HCT116 (cell line): Measurements from ENCODE around the gene CLPTM1L. TPM values are rescaled to one million over a fixed set of nuclear protein-coding genes. Genes with fewer than 3 reads are reported as not detected.

Source experiments
- ATAC-seq: fragments of 200-7000 bp; cut with Tn5 transposase; 2 replicates; pipeline ENCODE4 v1.9.1; 2020; ENCODE audit warnings: mild to moderate bottlenecking, moderate library complexity
- BruUV-seq: library from RNA; stranded (reverse); fragments of 400-500 nt; replicated peaks from 2 replicates; lab custom pipeline; 2021; lab: Mats Ljungman, UMichigan
- CTCF ChIA-PET: fragments of 300-600 bp; sonication (Branson Sonifier 250); formaldehyde crosslinking; loops from one replicate; lab custom pipeline; 2021; ENCODE audit warnings: antibody characterized with exemption; lab: Charles Lee
- POLR2A ChIA-PET: fragments of 300-600, 350-600 bp; sonication (Branson Sonifier 250); formaldehyde crosslinking; loops from one replicate; lab custom pipeline; 2021; ENCODE audit warnings: antibody characterized with exemption; lab: Charles Lee
- RAD21 ChIA-PET, 2 experiments: fragments of 300-600 bp; sonication (Branson Sonifier 250); formaldehyde crosslinking; loops; one replicate each; lab custom pipeline; 2023; ENCODE audit warnings: low total read pairs in 2 of 2; ENCODE audit not compliant: uncharacterized antibody in 2 of 2, unreplicated experiment in 2 of 2, low non-redundant PET in 1 of 2; lab: Charles Lee
- DNase-seq: peaks from one replicate; pipeline ENCODE4 v3.0.0-alpha.2; 2010; ENCODE audit warnings: low read depth, low spot score
- H2AFZ ChIP-seq: fragments of 200-600 bp; shearing (Covaris generic), sonication (generic); 2 replicates; pipeline ENCODE4 v1.6.1; 2017; ENCODE audit warnings: low read depth, mixed run types, mixed read lengths, antibody characterized with exemption, low read length; ENCODE audit not compliant: poor library complexity, severe bottlenecking
- H3K27ac ChIP-seq: 2 replicates; pipeline ENCODE4 v1.5.1; 2012; ENCODE audit warnings: low read depth, low read length
- H3K27me3 ChIP-seq: fragments of 200-600 bp; sonication (generic); 2 replicates; pipeline ENCODE4 v1.6.1; 2016; ENCODE audit warnings: mixed run types, low read length, mixed read lengths; ENCODE audit not compliant: insufficient read depth
- H3K36me3 ChIP-seq, 2 experiments: fragments of 200-500 bp in 1 of 2; fragments of 200-600 bp in 1 of 2; sonication (Bioruptor generic) in 1 of 2; sonication (generic) in 1 of 2; 2 replicates each; pipeline versions ENCODE4 v1.5.1 to v1.6.1; 2014 to 2016; ENCODE audit warnings: low read length in 2 of 2, inconsistent platforms in 1 of 2, mixed read lengths in 1 of 2, mixed run types in 1 of 2; ENCODE audit not compliant: insufficient read depth in 2 of 2, control insufficient read depth in 1 of 2
- H3K4me1 ChIP-seq, 2 experiments: fragments of 200-600 bp in 1 of 2; sonication (generic) in 1 of 2; 2 replicates each; pipeline versions ENCODE4 v1.5.1 to v1.6.1; 2012 to 2017; ENCODE audit warnings: low read length in 2 of 2, inconsistent platforms in 1 of 2, mild to moderate bottlenecking in 1 of 2, mixed read lengths in 1 of 2, mixed run types in 1 of 2, moderate library complexity in 1 of 2; ENCODE audit not compliant: insufficient read depth in 2 of 2, control insufficient read depth in 1 of 2
- H3K4me2 ChIP-seq: fragments of 200-600 bp; sonication (generic); 2 replicates; pipeline ENCODE4 v1.6.1; 2017; ENCODE audit warnings: mixed run types, low read length, mixed read lengths
- H3K4me3 ChIP-seq, 2 experiments: fragments of 200-600 bp in 1 of 2; sonication (generic) in 1 of 2; replicated peaks in 1 of 2; 2 replicates each; pipeline ENCODE4 v1.5.1; 2011 to 2016; ENCODE audit warnings: low read length in 2 of 2, control low read depth in 1 of 2, low read depth in 1 of 2, mild to moderate bottlenecking in 1 of 2, mixed read lengths in 1 of 2, mixed run types in 1 of 2
- H3K79me2 ChIP-seq: fragments of 200-600 bp; sonication (generic); 2 replicates; pipeline ENCODE4 v1.6.1; 2017; ENCODE audit warnings: mild to moderate bottlenecking, mixed run types, low read length, moderate library complexity, mixed read lengths; ENCODE audit not compliant: insufficient read depth
- H3K9ac ChIP-seq: fragments of 200-600 bp; sonication (generic); 2 replicates; pipeline ENCODE4 v1.6.1; 2016; ENCODE audit warnings: low read length, mixed read lengths
- H3K9me2 ChIP-seq: fragments of 200-600 bp; sonication (generic), shearing (Covaris generic); 2 replicates; pipeline ENCODE4 v1.6.1; 2017; ENCODE audit warnings: mixed run types, mild to moderate bottlenecking, moderate library complexity; ENCODE audit not compliant: insufficient read depth
- H3K9me3 ChIP-seq, 2 experiments: fragments of 200-500 bp in 1 of 2; fragments of 200-600 bp in 1 of 2; sonication (Bioruptor generic) in 1 of 2; sonication (generic) in 1 of 2; 2 replicates each; pipeline ENCODE4 v1.6.1; 2014 to 2017; ENCODE audit warnings: low read length in 2 of 2, mixed read lengths in 2 of 2, inconsistent platforms in 1 of 2, low read depth in 1 of 2, mild to moderate bottlenecking in 1 of 2, mixed run types in 1 of 2, moderate library complexity in 1 of 2; ENCODE audit not compliant: control insufficient read depth in 1 of 2, insufficient read depth in 1 of 2
- H4K20me1 ChIP-seq: fragments of 200-600 bp; sonication (generic), shearing (Covaris generic); 2 replicates; pipeline ENCODE4 v1.6.1; 2017; ENCODE audit warnings: mixed run types, mild to moderate bottlenecking, moderate library complexity; ENCODE audit not compliant: insufficient read depth
- CBX3 ChIP-seq: IDR thresholded peaks from 2 replicates; pipeline ENCODE4 v1.6.1; 2012; ENCODE audit warnings: low read depth
- EGR1 ChIP-seq: IDR thresholded peaks from 2 replicates; pipeline ENCODE4 v1.6.1; 2012; ENCODE audit warnings: low read depth
- JUND ChIP-seq: IDR thresholded peaks from 2 replicates; pipeline ENCODE4 v1.6.1; 2012
- POLR2A ChIP-seq: IDR thresholded peaks from 2 replicates; pipeline ENCODE4 v1.7.0; 2011; ENCODE audit warnings: borderline replicate concordance; ENCODE audit not compliant: insufficient read depth, insufficient read length; ENCODE audit errors: extremely low read depth
- REST ChIP-seq: IDR thresholded peaks from 2 replicates; pipeline ENCODE4 v1.6.1; 2012; ENCODE audit warnings: low read depth
- SIN3A ChIP-seq: IDR thresholded peaks from 2 replicates; pipeline ENCODE4 v1.6.1; 2012; ENCODE audit warnings: low read depth
- SRF ChIP-seq: IDR thresholded peaks from 2 replicates; pipeline ENCODE4 v1.6.1; 2012; ENCODE audit warnings: low read depth
- YY1 ChIP-seq: IDR thresholded peaks from 2 replicates; pipeline ENCODE4 v1.6.1; 2011; ENCODE audit warnings: low read length, low read depth, moderate library complexity, mild to moderate bottlenecking; ENCODE audit not compliant: insufficient replicate concordance; ENCODE audit errors: extremely low read depth
- ZFX ChIP-seq: fragments of 450-650 bp; IDR thresholded peaks from 2 replicates; pipeline ENCODE4 v1.6.1; 2017
- intact Hi-C: fragments of 100-400 bp; cut with micrococcal nuclease; formaldehyde crosslinking; loops from 2 replicates; pipeline ENCODE4 v1.10.0; 2022
- total RNA-seq: library from RNA; stranded (reverse); gene quantifications from one replicate; pipeline ENCODE4 v1.2.1, GENCODE V29; 2021; ENCODE audit not compliant: unreplicated experiment
- TF ChIP-seq, protein P1 (sequence below), 3 experiments: fragments of 200-600 bp in 1 of 3; sonication (generic) in 1 of 3; IDR thresholded peaks in 2 of 3; conservative IDR thresholded peaks in 1 of 3; 2 replicates each; pipeline ENCODE4 v1.5.1; 2012 to 2017; ENCODE audit warnings: low read depth in 2 of 3, low read length in 2 of 3, antibody characterized with exemption in 1 of 3, borderline replicate concordance in 1 of 3, control low read depth in 1 of 3, mild to moderate bottlenecking in 1 of 3, mixed read lengths in 1 of 3, mixed run types in 1 of 3, moderate library complexity in 1 of 3; ENCODE audit not compliant: insufficient read depth in 1 of 3
- TF ChIP-seq, protein P2 (sequence below): IDR thresholded peaks from 2 replicates; pipeline ENCODE4 v1.6.1; 2012
- TF ChIP-seq, protein P3 (sequence below): IDR thresholded peaks from 2 replicates; pipeline ENCODE4 v1.6.1; 2012

CLPTM1L gene
- total RNA-seq, 1 experiment from 2014 or later = 98.4 TPM

- no peak for TF ChIP-seq REST
Measured at GRCh38 chr5:1383344-1383743, 38.4 kb upstream of the CLPTM1L start (continued).

GRCh38 chr5:1382248-1382700 lies 37.4 kb upstream of the CLPTM1L start:
- ChIA-PET POLR2A (no interaction called here), RAD21 (no interaction called here), CTCF (no interaction called here)
- H3K4me1 ChIP-seq = peaks cover 9 to 16% of the 10 kb centered on the region in 2 experiments; a peak in 3 of 4 replicates
- BruUV-seq = no TSS peak
- intact Hi-C loops = no loop called here
- no peak overlapping the region for H2AFZ ChIP-seq
- no peak for TF ChIP-seq REST
- TF ChIP-seq YY1 = no peak
- TF ChIP-seq JUND = no peak
- no peak for TF ChIP-seq EGR1
- no peak for TF ChIP-seq CBX3
- no peak for TF ChIP-seq SRF
- no peak for TF ChIP-seq POLR2A
- TF ChIP-seq, protein P1, sequence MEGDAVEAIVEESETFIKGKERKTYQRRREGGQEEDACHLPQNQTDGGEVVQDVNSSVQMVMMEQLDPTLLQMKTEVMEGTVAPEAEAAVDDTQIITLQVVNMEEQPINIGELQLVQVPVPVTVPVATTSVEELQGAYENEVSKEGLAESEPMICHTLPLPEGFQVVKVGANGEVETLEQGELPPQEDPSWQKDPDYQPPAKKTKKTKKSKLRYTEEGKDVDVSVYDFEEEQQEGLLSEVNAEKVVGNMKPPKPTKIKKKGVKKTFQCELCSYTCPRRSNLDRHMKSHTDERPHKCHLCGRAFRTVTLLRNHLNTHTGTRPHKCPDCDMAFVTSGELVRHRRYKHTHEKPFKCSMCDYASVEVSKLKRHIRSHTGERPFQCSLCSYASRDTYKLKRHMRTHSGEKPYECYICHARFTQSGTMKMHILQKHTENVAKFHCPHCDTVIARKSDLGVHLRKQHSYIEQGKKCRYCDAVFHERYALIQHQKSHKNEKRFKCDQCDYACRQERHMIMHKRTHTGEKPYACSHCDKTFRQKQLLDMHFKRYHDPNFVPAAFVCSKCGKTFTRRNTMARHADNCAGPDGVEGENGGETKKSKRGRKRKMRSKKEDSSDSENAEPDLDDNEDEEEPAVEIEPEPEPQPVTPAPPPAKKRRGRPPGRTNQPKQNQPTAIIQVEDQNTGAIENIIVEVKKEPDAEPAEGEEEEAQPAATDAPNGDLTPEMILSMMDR (IDR thresholded peaks at IDR 0.05 in 2 of 3, conservative IDR thresholded peaks at IDR 0.05 in 1 of 3; ENCODE audit: borderline replicate concordance in 1 of 3, insufficient read depth in 1 of 3, low read depth in 2 of 3, low read length in 2 of 3) = no peak
- TF ChIP-seq, protein P2, sequence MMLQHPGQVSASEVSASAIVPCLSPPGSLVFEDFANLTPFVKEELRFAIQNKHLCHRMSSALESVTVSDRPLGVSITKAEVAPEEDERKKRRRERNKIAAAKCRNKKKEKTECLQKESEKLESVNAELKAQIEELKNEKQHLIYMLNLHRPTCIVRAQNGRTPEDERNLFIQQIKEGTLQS = no peak
- TF ChIP-seq, protein P3, sequence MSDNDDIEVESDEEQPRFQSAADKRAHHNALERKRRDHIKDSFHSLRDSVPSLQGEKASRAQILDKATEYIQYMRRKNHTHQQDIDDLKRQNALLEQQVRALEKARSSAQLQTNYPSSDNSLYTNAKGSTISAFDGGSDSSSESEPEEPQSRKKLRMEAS = no peak
- TF ChIP-seq ZFX = no peak
- TF ChIP-seq SIN3A = no peak
- H3K9ac ChIP-seq = no peak overlapping the region
- no peak for ATAC-seq
- H4K20me1 ChIP-seq = no peaks in the 10 kb centered on the region
- no peaks in the 10 kb centered on the region; a peak in 1 of 4 replicates for H3K9me3 ChIP-seq
- H3K79me2 ChIP-seq = no peaks in the 10 kb centered on the region
- H3K27me3 ChIP-seq = peaks cover 8% of the 10 kb centered on the region; the same call in 1 of the 2 replicates
- H3K27ac ChIP-seq = no peak overlapping the region
- H3K4me2 ChIP-seq = no peak overlapping the region
- DNase-seq = no peak
- H3K36me3 ChIP-seq = no peaks in the 10 kb centered on the region
- H3K4me3 ChIP-seq = no peak overlapping the region
- no peaks in the 10 kb centered on the region for H3K9me2 ChIP-seq
